GM18909 (cell line): ENCODE measurements around the gene GMPR2.

Source experiments
- ATAC-seq: cut with Tn5 transposase; IDR thresholded peaks from one replicate; pipeline ENCODE4 v1.9.1; 2021; ENCODE audit warnings: mild to moderate bottlenecking; ENCODE audit not compliant: unreplicated experiment, poor library complexity

GMPR2 gene

GRCh38 chr14:24263848-24264247, 31.1 kb downstream of the GMPR2 start:
- no peak for ATAC-seq

- no peak for ATAC-seq
Observed at GRCh38 chr14:24264298-24264697, 31.6 kb downstream of the GMPR2 start.

- ATAC-seq = no peak
Observed at GRCh38 chr14:24266344-24267244, 33.9 kb downstream of the GMPR2 start.

GRCh38 chr14:24267516-24267915, 34.8 kb downstream of the GMPR2 start:
- no peak for ATAC-seq

GRCh38 chr14:24268225-24268624, 35.5 kb downstream of the GMPR2 start:
- no peak for ATAC-seq

- no peak for ATAC-seq
Observed at GRCh38 chr14:24269368-24269767, 36.6 kb downstream of the GMPR2 start.

GRCh38 chr14:24269910-24270536, 37.3 kb downstream of the GMPR2 start:
- ATAC-seq = no peak

GRCh38 chr14:24270537-24271133, 37.9 kb downstream of the GMPR2 start:
- no peak for ATAC-seq

GRCh38 chr14:24271134-24271833, 38.6 kb downstream of the GMPR2 start, which contains the start of gene RABGGTA:
Gene RABGGTA, minus strand, starts transcription at chr14:24271597. Its CDS starts 482 bp downstream, at chr14:24271115.
- peak; percentile 91 for ATAC-seq

- ATAC-seq = no peak
Observed at GRCh38 chr14:24271834-24272263, 39.1 kb downstream of the GMPR2 start.

GRCh38 chr14:24272467-24272866, 39.7 kb downstream of the GMPR2 start:
- ATAC-seq = no peak

- no peak for ATAC-seq
Observed at GRCh38 chr14:24273422-24273998, 40.8 kb downstream of the GMPR2 start.

GRCh38 chr14:24274101-24274543, 41.4 kb downstream of the GMPR2 start:
- ATAC-seq = peak; percentile 39

- no peak for ATAC-seq
Observed at GRCh38 chr14:24277071-24277470, 44.3 kb downstream of the GMPR2 start.

- ATAC-seq = no peak
Observed at GRCh38 chr14:24277606-24278321, 45.0 kb downstream of the GMPR2 start.

- ATAC-seq = no peak
Observed at GRCh38 chr14:24278424-24278823, 45.7 kb downstream of the GMPR2 start.

GRCh38 chr14:24279301-24280186, 46.8 kb downstream of the GMPR2 start:
- ATAC-seq = peak; percentile 77

GRCh38 chr14:24280797-24281460, 48.2 kb downstream of the GMPR2 start:
- ATAC-seq = no peak
